HL-60 (cell line): ENCODE measurements around the gene HOXB8.

Source experiments
- GABPA ChIP-seq: IDR thresholded peaks from 2 replicates; pipeline ENCODE4 v1.6.1; 2012; ENCODE audit warnings: low read depth
- POLR2AphosphoS5 ChIP-seq: IDR thresholded peaks from 2 replicates; pipeline ENCODE4 v1.6.1; 2012; ENCODE audit warnings: low read depth

DNA sequence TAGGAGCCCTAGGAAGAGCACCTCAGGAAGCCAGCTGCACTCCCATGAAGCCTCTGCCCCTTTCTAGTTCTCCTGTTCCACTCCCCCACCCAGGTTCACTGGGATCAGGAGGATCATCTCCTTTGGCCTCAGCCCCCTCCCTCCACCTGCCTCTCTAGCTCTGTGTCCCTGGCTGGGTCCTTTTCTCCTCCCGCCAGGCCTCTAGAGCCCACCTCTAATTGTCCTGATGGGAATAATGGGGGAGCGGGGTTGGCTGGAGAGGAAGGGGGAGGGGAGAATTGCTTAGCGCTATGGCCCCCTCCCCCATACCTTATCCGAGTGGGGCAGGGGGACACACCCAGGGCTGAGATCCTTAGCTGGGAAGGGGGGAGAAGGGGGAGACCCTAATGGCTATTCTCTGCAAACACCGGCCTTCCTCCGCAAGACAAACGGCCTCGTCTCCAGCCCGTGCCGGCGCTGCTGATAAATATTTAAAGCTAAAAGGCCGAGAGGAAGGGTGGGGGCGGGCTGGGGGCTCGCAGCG is 5.3 kb downstream of the HOXB8 start:
- TF ChIP-seq POLR2AphosphoS5 = no peak
- no peak for TF ChIP-seq GABPA
